ENCODE results near the gene FAM9B. TPM values are rescaled to one million over a fixed set of nuclear protein-coding genes. Genes with fewer than 3 reads are reported as not detected.

The FAM9B gene
- total and polyA plus RNA-seq, 11 donors = not detected

DNA sequence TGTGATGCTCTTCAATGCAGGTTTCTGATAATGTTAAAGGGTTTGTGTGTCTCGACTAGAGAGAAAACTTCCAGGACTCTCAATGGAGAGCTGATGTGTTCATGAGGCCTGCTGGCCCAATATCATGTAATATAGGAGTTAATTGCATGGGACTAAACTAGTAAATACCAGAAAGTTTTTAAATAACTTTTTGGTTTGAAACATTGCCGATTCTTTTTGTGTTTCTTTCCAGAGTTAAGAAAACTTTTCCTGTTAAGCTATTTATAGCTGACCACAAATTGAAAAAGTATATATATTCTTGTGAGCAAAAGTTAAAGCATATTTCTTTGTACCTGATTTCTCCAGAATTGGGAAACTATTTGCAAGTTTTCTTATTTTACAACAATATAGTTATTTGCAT lies 49.7 kb downstream of the FAM9B start:
- Histone ChIP-seq H3K27me3 (peaks cover 0 to 32% (median 0%) of the 10 kb centered on the region in 9 donors), H3K9me3 (no peaks in the 10 kb centered on the region), H3K27ac (no peak overlapping the region), H3K4me1 (no peaks in the 10 kb centered on the region), H3K36me3 (no peaks in the 10 kb centered on the region), H3K4me3 (no peak overlapping the region)
- ATAC-seq (no peak), DNase-seq (no peak)
- 57 to 72% (median 63%) methylated on average over 2 of the region's 2 CpGs for WGBS, 4 donors
- TF ChIP-seq POLR2A (IDR thresholded peaks at IDR 0.05) (no peak), CTCF (IDR thresholded peaks at IDR 0.05) (no peak)
- intact Hi-C loops (cut with DNase I) = no loop called here

DNA sequence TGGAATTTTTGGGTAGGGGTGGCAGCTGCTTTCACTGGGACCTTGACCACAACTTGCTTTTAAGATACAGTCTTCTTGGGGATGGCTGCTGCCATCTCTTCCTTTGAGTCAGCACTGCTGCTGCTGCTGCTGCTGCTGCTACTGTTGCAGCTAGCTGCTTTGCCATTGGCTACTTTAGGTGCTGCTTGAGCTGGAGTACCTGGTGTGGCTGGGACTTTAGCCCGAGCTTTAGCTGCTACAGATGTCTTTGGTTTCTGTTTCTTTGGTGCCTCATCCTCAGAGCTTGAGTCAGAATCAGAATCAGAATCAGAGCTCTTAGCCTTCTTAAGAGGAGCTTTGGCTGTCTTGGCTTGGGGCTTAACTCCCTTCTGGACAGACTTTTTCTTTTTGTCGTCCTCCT lies 52.2 kb downstream of the FAM9B start:
- WGBS, 4 donors = 55 to 71% (median 64%) methylated on average over 2 of the region's 2 CpGs
- Histone ChIP-seq H3K4me1 (no peaks in the 10 kb centered on the region), H3K27ac (no peak overlapping the region), H3K36me3 (no peaks in the 10 kb centered on the region), H3K4me3 (no peak overlapping the region), H3K27me3 (peaks cover 0 to 34% (median 0%) of the 10 kb centered on the region in 9 donors), H3K9me3 (no peaks in the 10 kb centered on the region)
- DNase-seq (no peak), ATAC-seq (no peak)
- TF ChIP-seq CTCF (IDR thresholded peaks at IDR 0.05) = no peak
- TF ChIP-seq POLR2A (IDR thresholded peaks at IDR 0.05) = no peak
- intact Hi-C loops (cut with DNase I) = no loop called here

DNA sequence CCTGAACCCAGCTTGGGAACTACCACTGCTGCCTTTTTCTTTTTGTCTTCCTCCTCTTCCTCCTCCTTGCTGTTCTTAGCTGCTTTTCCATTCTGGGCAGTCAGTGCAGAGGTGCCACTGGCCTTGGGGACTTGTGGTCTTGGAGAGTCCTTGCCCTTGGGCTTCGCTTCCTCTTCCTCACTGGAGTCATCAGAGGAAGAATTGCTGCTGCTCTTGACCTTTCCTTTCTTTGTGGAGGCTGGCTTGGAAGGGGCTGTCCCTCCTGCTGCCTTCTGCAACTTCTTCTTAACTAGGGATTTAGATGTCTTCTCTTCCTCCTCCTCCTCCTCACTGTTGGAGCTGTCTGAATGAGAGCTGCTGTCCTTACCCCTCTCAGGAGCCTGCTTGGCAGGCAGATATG lies 53.2 kb downstream of the FAM9B start:
- ATAC-seq (no peak), DNase-seq (no peak)
- H3K27ac ChIP-seq = no peak overlapping the region
- 74 to 94% (median 86%) methylated on average over 1 of the region's 1 CpG for WGBS, 4 donors
- no peaks in the 10 kb centered on the region for H3K9me3 ChIP-seq
- peaks cover 0 to 34% (median 0%) of the 10 kb centered on the region in 9 donors for H3K27me3 ChIP-seq
- TF ChIP-seq POLR2A (IDR thresholded peaks at IDR 0.05) = no peak
- no peak for TF ChIP-seq CTCF (IDR thresholded peaks at IDR 0.05)
- H3K36me3 ChIP-seq = no peaks in the 10 kb centered on the region
- H3K4me1 ChIP-seq = no peaks in the 10 kb centered on the region
- H3K4me3 ChIP-seq = no peak overlapping the region
- intact Hi-C loops (cut with DNase I) = no loop called here

Other genes with a start within 250 kb of the FAM9B start
- not detected for gene FAM9A, start 232.7 kb downstream of the FAM9B start, total RNA-seq
- not detected for gene FAM9A, start 232.7 kb downstream of the FAM9B start, polyA plus RNA-seq